GM12801 (cell line): ENCODE results near the gene CLEC12A.

Experiments
- TF ChIP-seq, protein P1 (sequence below): IDR thresholded peaks from one replicate; pipeline ENCODE4 v1.5.1; 2011; ENCODE audit warnings: control low read depth; ENCODE audit not compliant: insufficient read length; ENCODE audit errors: extremely low read depth

Gene CLEC12A

DNA sequence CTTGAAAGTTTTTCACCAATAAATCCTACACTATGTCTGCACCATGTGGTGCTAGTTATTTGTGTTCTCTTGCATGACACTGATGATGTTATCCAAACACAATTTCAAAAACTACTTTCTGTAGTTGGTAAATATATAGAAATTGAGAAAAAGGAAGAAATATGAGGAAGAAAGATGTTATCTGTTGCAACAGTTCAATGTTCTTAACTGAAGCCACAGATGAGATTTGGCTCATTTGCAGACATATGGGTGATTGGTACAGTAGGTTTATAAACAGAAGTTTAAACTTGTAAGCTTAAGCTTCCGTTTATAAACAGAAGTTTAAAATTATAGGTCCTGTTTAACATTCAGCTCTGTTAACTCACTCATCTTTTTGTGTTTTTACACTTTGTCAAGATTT lies at the start of gene CLEC12A:
Gene CLEC12A, plus strand, starts transcription at position 229 of the 400 bp plus-strand sequence. CDS start 188 bp downstream, outside the sequence.
- TF ChIP-seq, protein P1, sequence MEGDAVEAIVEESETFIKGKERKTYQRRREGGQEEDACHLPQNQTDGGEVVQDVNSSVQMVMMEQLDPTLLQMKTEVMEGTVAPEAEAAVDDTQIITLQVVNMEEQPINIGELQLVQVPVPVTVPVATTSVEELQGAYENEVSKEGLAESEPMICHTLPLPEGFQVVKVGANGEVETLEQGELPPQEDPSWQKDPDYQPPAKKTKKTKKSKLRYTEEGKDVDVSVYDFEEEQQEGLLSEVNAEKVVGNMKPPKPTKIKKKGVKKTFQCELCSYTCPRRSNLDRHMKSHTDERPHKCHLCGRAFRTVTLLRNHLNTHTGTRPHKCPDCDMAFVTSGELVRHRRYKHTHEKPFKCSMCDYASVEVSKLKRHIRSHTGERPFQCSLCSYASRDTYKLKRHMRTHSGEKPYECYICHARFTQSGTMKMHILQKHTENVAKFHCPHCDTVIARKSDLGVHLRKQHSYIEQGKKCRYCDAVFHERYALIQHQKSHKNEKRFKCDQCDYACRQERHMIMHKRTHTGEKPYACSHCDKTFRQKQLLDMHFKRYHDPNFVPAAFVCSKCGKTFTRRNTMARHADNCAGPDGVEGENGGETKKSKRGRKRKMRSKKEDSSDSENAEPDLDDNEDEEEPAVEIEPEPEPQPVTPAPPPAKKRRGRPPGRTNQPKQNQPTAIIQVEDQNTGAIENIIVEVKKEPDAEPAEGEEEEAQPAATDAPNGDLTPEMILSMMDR: no peak

DNA sequence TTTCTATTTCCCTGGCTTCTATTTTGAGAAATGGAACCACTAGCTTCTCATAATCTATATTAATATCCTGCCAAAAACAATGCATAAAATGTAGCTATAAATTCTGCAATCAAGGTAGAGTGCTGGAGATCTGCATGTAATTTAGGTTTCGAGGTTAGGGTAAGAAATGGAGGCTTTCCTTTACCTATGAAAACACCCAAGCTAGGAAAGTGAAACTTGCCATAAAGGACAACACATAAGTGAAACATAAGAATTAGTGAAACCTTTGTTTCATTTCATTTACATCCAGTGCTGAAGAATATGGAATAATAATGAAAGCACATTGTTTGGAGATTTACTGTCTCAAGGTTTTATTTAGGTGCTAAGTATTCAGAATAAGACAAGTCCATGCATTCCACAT lies 48.8 kb upstream of the CLEC12A start:
- TF ChIP-seq, protein P1: no peak

DNA sequence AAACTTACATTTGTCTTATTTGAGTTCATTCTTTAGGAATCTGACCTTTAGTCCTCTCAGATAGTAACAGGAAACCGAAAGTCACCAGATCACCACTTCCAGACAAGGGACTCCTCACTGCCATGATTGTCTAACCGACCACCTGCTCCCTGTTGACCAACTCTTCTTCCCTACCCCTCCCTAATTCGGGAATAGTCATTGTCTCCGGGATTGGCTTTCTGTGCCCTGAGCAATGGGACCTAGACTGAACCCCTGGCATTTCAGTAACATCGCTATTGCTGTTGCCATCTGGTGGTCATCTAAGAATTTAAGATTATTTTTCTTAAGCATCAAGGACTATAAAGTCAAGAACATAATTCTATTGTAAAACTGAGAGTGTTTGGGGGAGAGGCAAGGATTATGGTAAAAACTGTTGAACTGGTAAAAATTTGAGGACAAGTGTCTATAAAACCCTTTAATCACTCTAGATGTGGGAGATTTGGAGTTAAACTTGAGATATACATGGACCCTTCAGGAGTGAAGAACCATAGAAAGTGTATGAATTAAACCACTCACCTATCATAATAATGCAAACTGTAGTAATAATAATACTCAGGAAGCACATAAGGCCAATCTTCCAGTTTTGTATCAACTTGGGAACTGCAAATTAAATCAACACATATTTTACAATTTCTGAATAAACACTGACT lies 45.4 kb upstream of the CLEC12A start:
- TF ChIP-seq, protein P1: no peak

DNA sequence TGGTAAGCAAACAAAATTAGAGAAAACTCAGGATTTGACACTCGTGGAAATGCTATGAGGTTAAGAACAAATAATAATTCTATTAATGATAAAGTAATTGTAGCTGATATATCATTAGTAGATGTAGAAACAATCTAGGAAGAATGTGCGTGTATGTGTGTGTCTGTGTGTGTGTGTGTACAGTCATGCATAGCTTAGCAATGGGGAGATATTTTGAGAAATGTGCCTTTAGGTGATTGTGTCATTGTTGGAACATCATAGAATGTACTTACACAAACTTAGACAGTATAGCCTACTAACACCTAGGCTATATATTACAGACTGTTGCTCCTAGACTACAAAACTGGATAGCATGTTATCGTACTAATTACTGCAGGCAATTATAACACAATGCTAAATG lies 44.3 kb upstream of the CLEC12A start:
- TF ChIP-seq, protein P1: no peak

DNA sequence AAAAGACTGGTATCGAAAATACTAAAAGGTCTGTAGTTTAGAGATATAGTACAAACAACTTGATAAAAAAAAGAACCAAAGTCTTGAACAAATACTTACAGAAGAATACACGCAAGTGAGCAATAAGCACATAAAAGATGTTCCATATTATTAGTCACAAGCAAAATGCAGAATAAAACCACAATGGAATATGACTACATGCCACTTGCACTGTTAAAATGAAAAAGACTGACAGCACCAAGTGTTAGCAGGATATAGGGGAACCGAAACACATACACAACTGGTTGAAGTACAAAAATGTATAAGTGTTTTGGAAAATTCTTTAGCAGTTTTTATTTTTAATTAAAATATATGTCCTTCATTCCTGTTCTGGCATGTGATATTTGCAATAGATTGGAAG lies 42.6 kb upstream of the CLEC12A start:
- TF ChIP-seq, protein P1: no peak

DNA sequence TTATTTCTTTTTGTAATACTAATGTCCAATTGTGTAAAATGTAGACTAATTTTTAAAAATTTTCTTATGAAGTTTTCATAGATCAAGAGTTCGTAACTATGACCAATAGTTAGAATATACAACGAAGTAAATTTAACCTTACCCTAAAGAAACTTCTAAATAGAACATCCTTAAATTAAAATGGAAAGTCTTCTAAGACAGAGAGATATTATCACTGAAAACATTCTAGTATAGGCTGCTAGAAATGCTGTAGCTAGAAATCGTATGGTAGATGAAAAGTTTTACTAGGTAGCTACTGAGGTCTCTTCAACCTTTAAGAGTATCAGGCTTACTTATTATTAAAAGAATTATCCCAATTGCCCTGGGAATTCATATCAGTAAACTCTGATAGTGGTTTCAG lies 40.0 kb upstream of the CLEC12A start:
- TF ChIP-seq, protein P1: no peak

DNA sequence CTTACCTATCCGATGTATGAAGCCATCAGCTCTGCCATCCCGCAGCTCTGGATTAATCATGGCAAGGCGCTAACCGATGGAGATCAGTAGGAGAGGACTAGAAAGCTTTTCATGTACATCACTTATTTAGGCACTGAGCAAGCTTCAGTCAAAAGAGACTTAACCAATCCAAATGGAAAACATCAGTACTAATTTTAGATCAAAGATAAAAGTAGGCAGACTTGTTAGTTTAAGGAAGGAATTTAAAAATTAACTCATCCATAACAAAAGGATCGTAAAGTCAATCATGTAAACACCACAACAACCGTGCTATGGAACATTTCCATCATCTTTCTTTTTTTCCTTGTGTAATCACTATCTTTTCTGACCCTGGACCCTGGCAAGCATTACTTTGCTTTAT lies 38.9 kb upstream of the CLEC12A start, which contains the start of gene CLEC2A:
Gene CLEC2A, minus strand, starts transcription at position 101 of the 400 bp plus-strand sequence. Its CDS starts 41 bp downstream, at position 60.
- TF ChIP-seq, protein P1: no peak
